Spleen (tissue), 11 donors: ENCODE measurements around the gene VPS8. TPM values are rescaled to one million over a fixed set of nuclear protein-coding genes. Genes with fewer than 3 reads are reported as not detected.

ENCODE experiments used
- DNase-seq: peaks from one replicate; pipeline ENCODE4 v3.0.0-alpha.2; 2020
- H3K27ac ChIP-seq, 8 donors: fragments of 200-600 bp; sonication (generic) in 7 of 8; 1 replicate in 4 of 8; 2 replicates in 4 of 8; pipeline versions ENCODE4 v1.5.0 to v1.8.0; 2016 to 2021; ENCODE audit warnings: inconsistent platforms in 4 of 8, mild to moderate bottlenecking in 4 of 8, moderate library complexity in 1 of 8
- H3K27me3 ChIP-seq, 7 donors: fragments of 200-600 bp; sonication (generic) in 6 of 7; replicated peaks in 1 of 7; 1 replicate in 4 of 7; 2 replicates in 3 of 7; pipeline versions ENCODE4 v1.5.0 to v1.8.0; 2016 to 2021; ENCODE audit warnings: inconsistent platforms in 3 of 7, mild to moderate bottlenecking in 1 of 7
- H3K36me3 ChIP-seq, 6 donors: fragments of 200-600 bp; sonication (generic) in 5 of 6; 1 replicate in 4 of 6; 2 replicates in 2 of 6; pipeline versions ENCODE4 v1.5.0 to v1.8.0; 2016 to 2021; ENCODE audit warnings: inconsistent platforms in 2 of 6
- H3K4me1 ChIP-seq, 6 donors: fragments of 200-600 bp; sonication (generic) in 5 of 6; 1 replicate in 3 of 6; 2 replicates in 3 of 6; pipeline versions ENCODE4 v1.5.0 to v1.8.0; 2016 to 2021; ENCODE audit warnings: inconsistent platforms in 3 of 6
- H3K4me3 ChIP-seq, 8 donors: fragments of 200-600 bp; sonication (generic) in 7 of 8; 1 replicate in 4 of 8; 2 replicates in 4 of 8; pipeline versions ENCODE4 v1.5.0 to v1.8.0; 2016 to 2021; ENCODE audit warnings: inconsistent platforms in 4 of 8, mild to moderate bottlenecking in 4 of 8, moderate library complexity in 2 of 8
- H3K9me3 ChIP-seq, 8 donors: fragments of 200-600 bp; sonication (generic) in 7 of 8; 1 replicate in 4 of 8; 2 replicates in 4 of 8; pipeline versions ENCODE4 v1.5.0 to v1.8.0; 2016 to 2021; ENCODE audit warnings: inconsistent platforms in 4 of 8
- POLR2A ChIP-seq, 3 donors: fragments of 450-650 bp; IDR thresholded peaks; one replicate each; pipeline ENCODE4 v1.5.1; 2017; ENCODE audit warnings: antibody characterized with exemption in 3 of 3, mild to moderate bottlenecking in 1 of 3
- POLR2AphosphoS5 ChIP-seq, 3 donors: sonication (generic); formaldehyde crosslinking; IDR thresholded peaks; one replicate each; pipeline ENCODE4 v1.5.1; 2017; ENCODE audit warnings: antibody characterized with exemption in 3 of 3
- WGBS, 5 donors: extraction: QIAGEN DNeasy Blood & Tissue Kit in 3 of 5; methylation state at CpG; one replicate each; pipeline versions ENCODE4 v1.1.5 to v1.1.7; 2013 to 2018; 5-methylcytosine and 5-hydroxymethylcytosine counted together
- intact Hi-C: fragments of 100-400 bp; cut with DNase I; formaldehyde crosslinking; loops from one replicate; pipeline ENCODE4 v1.15.0; 2023; ENCODE audit warnings: low total_unique reads
- polyA plus RNA-seq, 3 donors: library from polyadenylated mRNA; stranded (reverse); fragments of 200-250 nt; gene quantifications; one replicate each; pipeline ENCODE4 v1.2.1, GENCODE V29; 2013
- total RNA-seq, 7 donors: library from RNA; depleted of rRNA in 3 of 7; stranded (reverse); fragments of >200 nt in 3 of 7; fragmentation: NEBNext Ultra II Directional in 4 of 7; extraction: Animal tissue kit (Norgen Biotek cat#: 25700) in 4 of 7; gene quantifications; one replicate each; pipeline versions ENCODE4 v1.1.0 to v1.2.1, GENCODE V29; 2016 to 2021
- TF ChIP-seq, protein P1 (sequence below), 11 experiments: fragments of 200-600 bp in 7 of 11; fragments of 450-650 bp in 4 of 11; sonication (generic) in 4 of 11; IDR thresholded peaks in 8 of 11; conservative IDR thresholded peaks in 3 of 11; 1 replicate in 7 of 11; 2 replicates in 4 of 11; pipeline versions ENCODE4 v1.4.0 to v1.8.0; 2016 to 2021; ENCODE audit warnings: antibody characterized with exemption in 11 of 11, inconsistent platforms in 4 of 11, mild to moderate bottlenecking in 1 of 11
- donor health status: healthy with polysubstance abuse.
- donor health status: DM: no; HTN: no; CAD: no; lungs with moderate emphysema.
- donor health status: DM: no; HTN: no; CAD: no.
- donor health status: Bipolar disorder and iron deficiency.
- donor health status: healthy.
- donor health status: DM: no; HTN: no; CAD: no.
- donor health status: DM: yes; HTN: yes; CAD: no.

Gene VPS8
- total and polyA plus RNA-seq, 10 donors = 9.1 to 169 (median 97.5) TPM

DNA sequence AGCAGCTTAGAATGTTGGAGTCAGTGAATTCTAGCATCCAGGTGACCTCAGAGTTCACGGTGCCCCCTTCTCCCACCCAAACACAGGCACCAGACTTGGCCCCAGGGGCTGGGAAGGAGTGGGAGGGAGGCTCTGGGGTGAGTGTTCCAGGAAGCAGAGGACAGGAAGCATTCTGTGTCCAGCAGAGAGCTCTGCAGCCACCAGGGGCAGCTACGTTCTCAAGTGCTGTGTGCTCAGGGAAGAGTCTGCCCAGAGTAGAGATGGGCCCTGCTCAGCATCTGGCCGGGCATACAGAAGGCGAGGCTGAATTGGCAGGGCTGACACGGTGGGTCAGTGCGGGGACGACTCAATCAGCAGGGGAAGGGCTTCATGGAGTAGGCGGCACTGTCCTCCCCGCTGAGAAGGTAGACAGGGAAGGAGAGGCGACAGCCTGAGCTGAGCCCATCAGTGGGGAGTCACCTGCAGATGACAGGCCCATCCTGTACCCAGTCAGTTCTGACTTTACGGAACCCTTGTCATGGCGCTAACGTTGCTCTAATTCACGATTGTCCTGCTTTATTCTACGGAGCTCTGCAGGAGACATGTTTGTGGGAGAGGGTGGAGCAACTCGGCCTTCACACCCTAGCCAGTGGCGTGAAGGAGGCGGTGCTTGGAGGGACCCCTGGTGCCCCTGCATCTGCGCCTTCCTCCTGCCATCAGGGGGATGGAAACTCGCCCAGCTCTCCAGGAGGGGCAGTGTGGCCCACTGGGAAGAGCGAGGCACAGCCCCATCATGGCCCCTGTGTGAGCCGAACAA lies 258.7 kb downstream of the VPS8 start:
- no peaks in the 10 kb centered on the region for H3K27me3 ChIP-seq
- H3K9me3 ChIP-seq = no peaks in the 10 kb centered on the region
- peaks cover 0 to 10% (median 0%) of the 10 kb centered on the region in 6 donors for H3K4me1 ChIP-seq
- H3K27ac ChIP-seq = no peak overlapping the region
- no peaks in the 10 kb centered on the region for H3K36me3 ChIP-seq
- intact Hi-C loops = no loop called here
- TF ChIP-seq, protein P1, sequence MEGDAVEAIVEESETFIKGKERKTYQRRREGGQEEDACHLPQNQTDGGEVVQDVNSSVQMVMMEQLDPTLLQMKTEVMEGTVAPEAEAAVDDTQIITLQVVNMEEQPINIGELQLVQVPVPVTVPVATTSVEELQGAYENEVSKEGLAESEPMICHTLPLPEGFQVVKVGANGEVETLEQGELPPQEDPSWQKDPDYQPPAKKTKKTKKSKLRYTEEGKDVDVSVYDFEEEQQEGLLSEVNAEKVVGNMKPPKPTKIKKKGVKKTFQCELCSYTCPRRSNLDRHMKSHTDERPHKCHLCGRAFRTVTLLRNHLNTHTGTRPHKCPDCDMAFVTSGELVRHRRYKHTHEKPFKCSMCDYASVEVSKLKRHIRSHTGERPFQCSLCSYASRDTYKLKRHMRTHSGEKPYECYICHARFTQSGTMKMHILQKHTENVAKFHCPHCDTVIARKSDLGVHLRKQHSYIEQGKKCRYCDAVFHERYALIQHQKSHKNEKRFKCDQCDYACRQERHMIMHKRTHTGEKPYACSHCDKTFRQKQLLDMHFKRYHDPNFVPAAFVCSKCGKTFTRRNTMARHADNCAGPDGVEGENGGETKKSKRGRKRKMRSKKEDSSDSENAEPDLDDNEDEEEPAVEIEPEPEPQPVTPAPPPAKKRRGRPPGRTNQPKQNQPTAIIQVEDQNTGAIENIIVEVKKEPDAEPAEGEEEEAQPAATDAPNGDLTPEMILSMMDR (IDR thresholded peaks at IDR 0.05 in 8 of 11, conservative IDR thresholded peaks at IDR 0.05 in 3 of 11) = peak in 6 of 11 experiments; percentile 21 to 45 (median 32)
- TF ChIP-seq POLR2AphosphoS5 (IDR thresholded peaks at IDR 0.05) (no peak), POLR2A (IDR thresholded peaks at IDR 0.05) (no peak)
- H3K4me3 ChIP-seq = no peak overlapping the region
- DNase-seq = no peak
- 77 to 86% (median 82%) methylated on average over 17 to 22 of the region's 22 CpGs for WGBS, 5 donors

DNA sequence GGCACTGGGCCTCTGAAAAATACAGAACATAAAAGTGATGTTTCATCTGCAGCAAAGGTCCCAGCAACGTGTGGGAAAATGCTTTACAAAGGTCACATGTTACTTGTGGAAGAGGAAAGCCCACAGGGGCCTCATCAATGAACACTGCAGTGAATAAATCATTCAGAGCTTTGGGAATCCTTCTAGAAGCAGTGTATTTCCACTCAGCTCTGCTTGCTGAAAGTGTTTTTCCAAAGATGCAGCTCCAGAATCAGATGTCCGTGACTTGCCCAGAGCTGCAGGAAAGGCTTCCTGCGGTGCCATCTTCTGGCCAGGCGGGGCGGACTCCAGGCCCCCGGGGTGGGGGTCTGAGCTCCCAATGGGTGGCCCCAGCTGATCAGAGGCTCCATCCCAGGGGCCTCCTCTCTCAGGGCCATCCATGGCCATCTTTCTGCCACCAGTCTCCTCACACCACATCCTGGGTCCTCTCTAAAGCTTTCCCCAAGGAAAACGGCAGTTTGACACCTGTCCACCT lies 259.4 kb downstream of the VPS8 start:
- no peak overlapping the region for H3K27ac ChIP-seq

GRCh38 chr3:185075547-185075946 lies 263.6 kb downstream of the VPS8 start:
- Histone ChIP-seq H3K9me3 (no peaks in the 10 kb centered on the region), H3K4me3 (no peak overlapping the region), H3K27me3 (no peaks in the 10 kb centered on the region), H3K4me1 (peaks cover 0 to 2% (median 0%) of the 10 kb centered on the region in 6 donors), H3K27ac (no peak overlapping the region), H3K36me3 (no peaks in the 10 kb centered on the region)
- no peak for DNase-seq
- WGBS, 5 donors = 79 to 84% (median 83%) methylated on average over 13 of the region's 13 CpGs
- TF ChIP-seq POLR2AphosphoS5 (IDR thresholded peaks at IDR 0.05) = no peak
- no peak for TF ChIP-seq POLR2A (IDR thresholded peaks at IDR 0.05)
- intact Hi-C loops = no loop called here

More for the DNA sequence above, 259.4 kb downstream of the VPS8 start:
- no peak overlapping the region for H3K4me3 ChIP-seq
- H3K4me1 ChIP-seq = peaks cover 0 to 10% (median 0%) of the 10 kb centered on the region in 6 donors
- H3K36me3 ChIP-seq = no peaks in the 10 kb centered on the region
- 50 to 76% (median 70%) methylated on average over 2 to 7 of the region's 7 CpGs for WGBS, 5 donors
- intact Hi-C loops = no loop called here
- DNase-seq = no peak
- TF ChIP-seq POLR2AphosphoS5 (IDR thresholded peaks at IDR 0.05) (no peak), POLR2A (IDR thresholded peaks at IDR 0.05) (no peak)
- TF ChIP-seq, protein P1 (IDR thresholded peaks at IDR 0.05 in 8 of 11, conservative IDR thresholded peaks at IDR 0.05 in 3 of 11) = no peak
- H3K27me3 ChIP-seq = no peaks in the 10 kb centered on the region
- no peaks in the 10 kb centered on the region for H3K9me3 ChIP-seq

GRCh38 chr3:185076219-185076618 lies 264.3 kb downstream of the VPS8 start:
- intact Hi-C loops = no loop called here
- no peaks in the 10 kb centered on the region for H3K27me3 ChIP-seq
- DNase-seq = no peak
- no peaks in the 10 kb centered on the region for H3K4me1 ChIP-seq
- no peaks in the 10 kb centered on the region for H3K9me3 ChIP-seq
- 73 to 90% (median 83%) methylated on average over 8 of the region's 8 CpGs for WGBS, 5 donors
- no peak overlapping the region for H3K4me3 ChIP-seq
- H3K27ac ChIP-seq = no peak overlapping the region
- TF ChIP-seq POLR2AphosphoS5 (IDR thresholded peaks at IDR 0.05) (no peak), POLR2A (IDR thresholded peaks at IDR 0.05) (no peak)
- TF ChIP-seq, protein P1 (IDR thresholded peaks at IDR 0.05 in 8 of 11, conservative IDR thresholded peaks at IDR 0.05 in 3 of 11) = no peak
- no peaks in the 10 kb centered on the region for H3K36me3 ChIP-seq
